ENCODE measurements around the gene TUBB. TPM values are rescaled to one million over a fixed set of nuclear protein-coding genes. Genes with fewer than 3 reads are reported as not detected.

The TUBB gene
- total RNA-seq, 1 experiment from 2014 or later = 886 TPM

DNA sequence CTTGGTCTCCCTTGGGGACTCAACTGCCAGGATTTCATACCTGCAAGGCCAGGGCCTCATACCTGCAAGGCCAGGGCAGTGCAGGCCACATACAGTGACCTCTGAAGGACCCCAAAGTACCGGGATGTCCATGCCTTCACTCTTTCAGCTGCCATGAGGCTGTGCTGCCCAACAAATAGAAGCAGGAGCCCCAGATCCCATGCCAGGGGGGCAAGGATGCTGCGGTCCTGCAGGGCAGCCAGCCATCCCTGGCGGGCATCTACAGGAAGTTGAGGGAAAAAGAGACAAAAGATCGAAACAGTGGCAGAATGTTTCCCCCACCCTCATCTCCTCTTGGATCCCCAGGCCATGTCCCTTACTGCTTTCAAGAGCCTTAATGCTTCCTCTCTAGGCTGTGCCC is 30.2 kb upstream of the TUBB start:
- no peak for TF ChIP-seq YY1 (IDR thresholded peaks at IDR 0.05; ENCODE audit: extremely low read depth, insufficient replicate concordance, low read depth, low read length)
- TF ChIP-seq, protein P1, sequence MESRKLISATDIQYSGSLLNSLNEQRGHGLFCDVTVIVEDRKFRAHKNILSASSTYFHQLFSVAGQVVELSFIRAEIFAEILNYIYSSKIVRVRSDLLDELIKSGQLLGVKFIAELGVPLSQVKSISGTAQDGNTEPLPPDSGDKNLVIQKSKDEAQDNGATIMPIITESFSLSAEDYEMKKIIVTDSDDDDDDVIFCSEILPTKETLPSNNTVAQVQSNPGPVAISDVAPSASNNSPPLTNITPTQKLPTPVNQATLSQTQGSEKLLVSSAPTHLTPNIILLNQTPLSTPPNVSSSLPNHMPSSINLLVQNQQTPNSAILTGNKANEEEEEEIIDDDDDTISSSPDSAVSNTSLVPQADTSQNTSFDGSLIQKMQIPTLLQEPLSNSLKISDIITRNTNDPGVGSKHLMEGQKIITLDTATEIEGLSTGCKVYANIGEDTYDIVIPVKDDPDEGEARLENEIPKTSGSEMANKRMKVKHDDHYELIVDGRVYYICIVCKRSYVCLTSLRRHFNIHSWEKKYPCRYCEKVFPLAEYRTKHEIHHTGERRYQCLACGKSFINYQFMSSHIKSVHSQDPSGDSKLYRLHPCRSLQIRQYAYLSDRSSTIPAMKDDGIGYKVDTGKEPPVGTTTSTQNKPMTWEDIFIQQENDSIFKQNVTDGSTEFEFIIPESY (IDR thresholded peaks at IDR 0.05; ENCODE audit: extremely low read depth, insufficient replicate concordance, low read length) = no peak
- no peak for TF ChIP-seq ZNF274 (IDR thresholded peaks at IDR 0.05; ENCODE audit: low read depth, low read length)
- TF ChIP-seq POLR2A (IDR thresholded peaks at IDR 0.05; ENCODE audit: borderline replicate concordance, extremely low read depth, insufficient read depth, insufficient read length) = no peak
- no peak for TF ChIP-seq EZH2phosphoT487 (IDR thresholded peaks at IDR 0.05; ENCODE audit: borderline replicate concordance)
- no peak for TF ChIP-seq TCF7L2 (IDR thresholded peaks at IDR 0.05; ENCODE audit: borderline replicate concordance, extremely low read depth, insufficient read depth, insufficient read length)
- TF ChIP-seq JUND (IDR thresholded peaks at IDR 0.05) = no peak
- TF ChIP-seq, protein P2, sequence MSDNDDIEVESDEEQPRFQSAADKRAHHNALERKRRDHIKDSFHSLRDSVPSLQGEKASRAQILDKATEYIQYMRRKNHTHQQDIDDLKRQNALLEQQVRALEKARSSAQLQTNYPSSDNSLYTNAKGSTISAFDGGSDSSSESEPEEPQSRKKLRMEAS (IDR thresholded peaks at IDR 0.05) = no peak
- peaks cover 42 to 64% of the 10 kb centered on the region in 2 experiments for H3K4me1 ChIP-seq (ENCODE audit: control insufficient read depth in 1 of 2, insufficient read depth in 2 of 2, low read length in 2 of 2)

More for the DNA sequence above, 30.2 kb upstream of the TUBB start:
- peak overlapping the region; percentile 58 to 61 for H3K4me3 ChIP-seq (replicated peaks in 1 of 2; ENCODE audit: low read depth in 1 of 2, low read length in 2 of 2)
- intact Hi-C loops (cut with micrococcal nuclease) = loop anchor here (1.0 kb wide), 1 partner anchor 27 kb away; the partner anchor contains the start of gene MDC1
- H3K27ac ChIP-seq (ENCODE audit: low read depth, low read length) = peak overlapping the region; percentile 77
- H3K4me2 ChIP-seq (ENCODE audit: low read length) = peak overlapping the region; percentile 86
- no peaks in the 10 kb centered on the region for H3K27me3 ChIP-seq (ENCODE audit: insufficient read depth, low read length)
- no TSS peak for BruUV-seq (replicated peaks)
- H3K79me2 ChIP-seq (ENCODE audit: insufficient read depth, low read length) = peaks cover 15% of the 10 kb centered on the region
- no peaks in the 10 kb centered on the region for H4K20me1 ChIP-seq (ENCODE audit: insufficient read depth)
- no peaks in the 10 kb centered on the region for H3K36me3 ChIP-seq (ENCODE audit: control insufficient read depth in 1 of 2, insufficient read depth in 2 of 2, low read length in 2 of 2)
- POLR2A ChIA-PET = interaction anchor here (1.3 to 3.5 kb wide), 4 partner anchors 18 to 31 kb away, joined by 3 to 25 read pairs (median 4); partner anchors contain the start of genes DHX16, MDC1 and TUBB
- RAD21 ChIA-PET (ENCODE audit: low non-redundant PET in 1 of 2, low total read pairs in 2 of 2, uncharacterized antibody in 2 of 2, unreplicated experiment in 2 of 2) = no interaction called here
- no peak for ATAC-seq
- no peak overlapping the region for H2AFZ ChIP-seq (ENCODE audit: low read depth, low read length, poor library complexity, severe bottlenecking)
- CTCF ChIA-PET = interaction anchor here (1.5 kb wide), 1 partner anchor 11 kb away, joined by 9 read pairs; no protein-coding TSS in a partner anchor
- H3K9ac ChIP-seq (ENCODE audit: low read length) = peak overlapping the region; percentile 67
- H3K9me2 ChIP-seq (ENCODE audit: insufficient read depth) = no peaks in the 10 kb centered on the region
- H3K9me3 ChIP-seq (ENCODE audit: control insufficient read depth in 1 of 2, insufficient read depth in 1 of 2, low read depth in 1 of 2, low read length in 2 of 2) = no peaks in the 10 kb centered on the region
- DNase-seq (ENCODE audit: low read depth, low spot score) = no peak

Measured in HCT116 (cell line).